Measurements from ENCODE around the gene ZFYVE9.

ZFYVE9 gene

DNA sequence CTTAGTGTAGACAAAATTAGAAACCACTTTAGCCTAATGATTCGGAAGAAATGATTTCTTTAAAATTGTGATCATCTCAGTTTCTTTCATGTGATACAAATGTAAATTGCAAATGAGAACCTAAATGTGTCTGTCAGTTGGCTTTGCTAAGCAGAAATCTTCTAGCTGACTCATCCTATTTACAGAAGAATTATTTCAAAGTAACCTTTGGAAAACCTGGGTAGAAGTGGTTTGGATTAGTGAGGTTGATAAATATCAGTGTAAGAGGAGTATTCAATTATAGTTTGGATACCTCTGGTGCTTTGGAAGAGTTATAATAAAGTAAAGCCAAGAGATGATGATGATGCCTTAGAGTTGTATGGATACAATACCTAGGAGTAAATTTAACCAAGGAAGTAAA, 186.7 kb downstream of the ZFYVE9 start:
- TF ChIP-seq, protein P1, sequence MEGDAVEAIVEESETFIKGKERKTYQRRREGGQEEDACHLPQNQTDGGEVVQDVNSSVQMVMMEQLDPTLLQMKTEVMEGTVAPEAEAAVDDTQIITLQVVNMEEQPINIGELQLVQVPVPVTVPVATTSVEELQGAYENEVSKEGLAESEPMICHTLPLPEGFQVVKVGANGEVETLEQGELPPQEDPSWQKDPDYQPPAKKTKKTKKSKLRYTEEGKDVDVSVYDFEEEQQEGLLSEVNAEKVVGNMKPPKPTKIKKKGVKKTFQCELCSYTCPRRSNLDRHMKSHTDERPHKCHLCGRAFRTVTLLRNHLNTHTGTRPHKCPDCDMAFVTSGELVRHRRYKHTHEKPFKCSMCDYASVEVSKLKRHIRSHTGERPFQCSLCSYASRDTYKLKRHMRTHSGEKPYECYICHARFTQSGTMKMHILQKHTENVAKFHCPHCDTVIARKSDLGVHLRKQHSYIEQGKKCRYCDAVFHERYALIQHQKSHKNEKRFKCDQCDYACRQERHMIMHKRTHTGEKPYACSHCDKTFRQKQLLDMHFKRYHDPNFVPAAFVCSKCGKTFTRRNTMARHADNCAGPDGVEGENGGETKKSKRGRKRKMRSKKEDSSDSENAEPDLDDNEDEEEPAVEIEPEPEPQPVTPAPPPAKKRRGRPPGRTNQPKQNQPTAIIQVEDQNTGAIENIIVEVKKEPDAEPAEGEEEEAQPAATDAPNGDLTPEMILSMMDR (IDR thresholded peaks at IDR 0.05; ENCODE audit: low read depth, low read length) = no peak
- no peak overlapping the region for H3K4me3 ChIP-seq (ENCODE audit: low read depth, low read length)
- H3K36me3 ChIP-seq = no peaks in the 10 kb centered on the region
- DNase-seq = no peak
- H3K9me3 ChIP-seq = no peaks in the 10 kb centered on the region
- no peaks in the 10 kb centered on the region for H3K27me3 ChIP-seq
- no peaks in the 10 kb centered on the region for H3K4me1 ChIP-seq

GRCh38 chr1:52332411-52332810, 190.5 kb downstream of the ZFYVE9 start:
- Histone ChIP-seq H3K9me3 (no peaks in the 10 kb centered on the region), H3K4me1 (no peaks in the 10 kb centered on the region), H3K27me3 (no peaks in the 10 kb centered on the region), H3K4me3 (ENCODE audit: low read depth, low read length) (no peak overlapping the region), H3K36me3 (no peaks in the 10 kb centered on the region)
- TF ChIP-seq, protein P1 (IDR thresholded peaks at IDR 0.05; ENCODE audit: low read depth, low read length) = no peak
- no peak for DNase-seq

- TF ChIP-seq, protein P1 (IDR thresholded peaks at IDR 0.05; ENCODE audit: low read depth, low read length) = no peak
These were observed 193.1 kb downstream of the ZFYVE9 start for GRCh38 chr1:52334906-52335528.

DNA sequence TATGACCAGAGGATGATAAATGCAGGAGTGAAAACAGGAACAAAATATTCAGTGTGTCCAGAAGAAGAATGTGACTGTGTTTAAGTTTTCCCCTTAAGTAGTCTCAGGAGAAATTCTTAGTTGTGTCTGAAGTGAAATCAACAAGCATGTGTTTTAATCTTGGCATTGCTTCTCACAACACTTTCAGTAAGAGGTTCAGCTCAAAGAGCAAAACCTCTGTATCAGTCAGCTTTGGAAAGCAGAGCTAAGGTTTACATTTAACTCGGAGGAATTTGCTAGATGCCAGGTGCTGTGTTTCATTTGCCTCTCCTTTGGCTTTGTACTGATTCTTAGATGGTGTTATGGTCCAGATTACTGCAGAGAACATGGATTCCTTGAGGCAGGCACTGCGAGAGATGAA, 195.6 kb downstream of the ZFYVE9 start:
- H3K4me1 ChIP-seq = no peaks in the 10 kb centered on the region
- no peaks in the 10 kb centered on the region for H3K27me3 ChIP-seq
- H3K4me3 ChIP-seq (ENCODE audit: low read depth, low read length) = no peak overlapping the region
- H3K9me3 ChIP-seq = no peaks in the 10 kb centered on the region
- no peak for DNase-seq
- TF ChIP-seq, protein P1 (IDR thresholded peaks at IDR 0.05; ENCODE audit: low read depth, low read length) = no peak
- H3K36me3 ChIP-seq = no peaks in the 10 kb centered on the region

More at GRCh38 chr1:52334906-52335528, 193.1 kb downstream of the ZFYVE9 start:
- DNase-seq = no peak
- H3K4me3 ChIP-seq (ENCODE audit: low read depth, low read length) = no peak overlapping the region
- no peaks in the 10 kb centered on the region for H3K36me3 ChIP-seq
- H3K27me3 ChIP-seq = no peaks in the 10 kb centered on the region
- no peaks in the 10 kb centered on the region for H3K4me1 ChIP-seq
- no peaks in the 10 kb centered on the region for H3K9me3 ChIP-seq

DNA sequence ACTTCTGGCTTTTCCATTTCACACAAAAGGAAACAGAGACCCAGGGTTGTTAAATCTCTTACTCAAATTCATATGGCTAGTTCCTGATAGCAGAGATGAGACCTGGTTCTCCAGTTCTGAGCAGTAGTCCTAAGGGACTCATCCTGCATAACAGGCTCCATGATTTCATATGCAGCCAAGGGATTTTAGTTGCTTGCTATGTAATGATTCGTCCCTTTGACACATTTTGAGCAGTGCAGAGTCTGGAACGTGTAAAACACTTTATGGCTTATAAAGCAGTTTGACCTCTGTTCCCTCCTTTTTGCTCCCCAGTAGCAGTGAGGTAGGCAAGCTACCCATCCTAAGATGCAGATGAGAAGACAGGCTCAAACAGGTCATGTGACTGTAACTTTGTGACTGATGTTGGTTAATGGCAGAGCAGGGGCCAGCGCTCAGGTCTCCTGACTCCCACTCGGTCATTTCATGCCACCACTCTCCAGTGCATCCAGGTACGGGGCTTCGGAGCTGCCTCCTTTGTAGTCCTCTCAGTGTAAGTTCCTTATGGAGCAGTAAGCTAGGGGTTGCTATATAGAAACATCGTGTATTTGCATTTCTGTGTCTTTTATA, 199.9 kb downstream of the ZFYVE9 start:
- Histone ChIP-seq H3K4me3 (ENCODE audit: low read depth, low read length) (no peak overlapping the region), H3K36me3 (no peaks in the 10 kb centered on the region), H3K27me3 (no peaks in the 10 kb centered on the region), H3K9me3 (no peaks in the 10 kb centered on the region), H3K4me1 (no peaks in the 10 kb centered on the region)
- TF ChIP-seq, protein P1 (IDR thresholded peaks at IDR 0.05; ENCODE audit: low read depth, low read length) = no peak
- DNase-seq = no peak

GRCh38 chr1:52343979-52344378, 202.1 kb downstream of the ZFYVE9 start:
- H3K36me3 ChIP-seq = no peaks in the 10 kb centered on the region
- H3K27me3 ChIP-seq = no peaks in the 10 kb centered on the region
- no peaks in the 10 kb centered on the region for H3K9me3 ChIP-seq
- no peaks in the 10 kb centered on the region for H3K4me1 ChIP-seq
- no peak for DNase-seq
- TF ChIP-seq, protein P1 (IDR thresholded peaks at IDR 0.05; ENCODE audit: low read depth, low read length) = no peak
- H3K4me3 ChIP-seq (ENCODE audit: low read depth, low read length) = no peak overlapping the region
